GM21576 (cell line): ENCODE results near the gene XAGE5.
"Not testable (repeated sequence)": the region's sequence is repeated elsewhere in the genome, so short reads cannot be mapped to it uniquely, and the experiment has no call there.

ENCODE experiments used
- ATAC-seq: cut with Tn5 transposase; IDR thresholded peaks from one replicate; pipeline ENCODE4 v1.9.1; 2021; ENCODE audit warnings: mild to moderate bottlenecking, moderate library complexity; ENCODE audit not compliant: unreplicated experiment

XAGE5 gene

GRCh38 chrX:52811065-52811625 lies at the start of gene XAGE5:
Gene XAGE5 (plus strand): TSS chrX:52811287. CDS start chrX:52812567, 1,280 bp downstream.
- ATAC-seq, result no peak

GRCh38 chrX:52765983-52766382 lies 45.1 kb upstream of the XAGE5 start:
- not testable (repeated sequence) for ATAC-seq

DNA sequence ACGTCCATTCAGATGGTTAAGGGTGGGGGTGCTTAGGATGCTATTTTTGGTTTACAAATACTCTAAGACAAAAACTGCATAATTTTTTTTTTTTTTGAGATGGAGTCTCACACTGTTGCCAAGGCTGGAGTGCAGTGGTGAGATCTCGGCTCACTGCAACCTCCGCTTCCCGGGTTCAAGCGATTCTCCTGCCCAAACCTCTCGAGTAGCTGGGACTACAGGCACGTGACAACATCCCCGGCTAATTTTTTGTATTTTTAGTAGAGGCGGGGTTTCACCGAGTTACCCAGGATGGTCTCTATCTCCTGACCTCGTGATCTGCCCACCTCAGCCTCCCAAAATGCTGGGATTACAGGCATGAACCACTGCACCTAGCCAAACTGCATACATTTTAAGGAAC lies 37.6 kb upstream of the XAGE5 start:
- ATAC-seq, result not testable (repeated sequence)

DNA sequence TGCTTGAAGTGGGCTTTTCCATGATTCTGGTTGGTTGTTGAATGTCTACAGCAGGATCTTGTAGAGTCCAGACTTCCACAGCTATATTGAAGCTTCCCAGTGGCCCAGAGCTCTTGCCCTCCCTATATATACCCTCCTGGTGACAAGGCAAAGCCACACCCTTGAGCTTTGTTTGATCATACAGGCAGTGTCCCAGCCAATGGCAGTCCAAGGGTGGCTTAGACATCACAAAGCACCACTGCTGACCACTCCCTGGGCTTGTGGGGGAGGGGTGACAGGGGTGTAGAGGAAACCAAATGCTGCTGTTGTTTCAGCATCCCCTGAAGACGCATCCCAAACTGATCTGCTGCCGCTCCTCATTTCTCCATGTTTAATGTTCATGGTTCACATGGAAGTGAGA lies 13.8 kb upstream of the XAGE5 start, which contains the start of gene SPANXN5:
Gene SPANXN5 (minus strand): TSS at position 101 of the 400 bp plus-strand sequence. CDS start 79 bp downstream, at position 22.
- ATAC-seq, result not testable (repeated sequence)

DNA sequence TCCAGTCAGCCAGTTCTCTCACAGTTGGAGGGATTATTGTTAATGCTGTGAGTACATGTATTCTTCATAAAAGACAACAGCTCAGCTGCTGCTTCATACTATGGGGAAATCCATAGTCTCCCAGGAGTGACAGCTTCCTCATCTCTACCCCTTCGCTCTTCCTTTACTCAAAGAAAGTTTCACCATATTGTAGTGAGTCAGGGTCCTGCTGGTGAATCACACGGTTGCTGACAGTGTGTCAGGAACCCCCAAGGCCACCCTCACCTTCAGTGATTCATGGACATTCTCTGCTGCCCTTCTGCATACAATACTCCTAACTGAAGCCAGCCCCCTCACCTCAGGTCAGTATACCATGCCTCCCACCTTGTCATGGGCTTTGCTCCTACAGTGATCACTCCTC lies 6.2 kb upstream of the XAGE5 start:
- not testable (repeated sequence) for ATAC-seq

DNA sequence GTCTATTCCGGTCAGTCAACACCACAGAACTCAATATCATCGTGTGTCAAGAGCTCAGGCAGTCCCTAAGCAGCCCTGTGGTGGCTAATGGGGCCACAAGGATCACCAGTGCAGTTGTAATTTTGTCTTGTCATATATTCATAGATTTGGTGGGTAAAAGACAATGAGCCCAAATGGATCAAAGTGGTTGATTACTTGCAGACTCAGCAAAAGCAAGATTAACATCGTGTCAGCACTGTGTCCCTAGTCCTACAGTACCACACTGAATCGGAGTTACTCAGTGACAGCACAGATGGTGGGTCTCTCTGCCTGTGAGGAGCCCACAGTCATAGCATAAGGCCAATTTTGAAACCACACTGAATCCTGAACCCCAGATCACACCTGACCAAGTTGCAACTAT lies 8.7 kb downstream of the XAGE5 start:
- ATAC-seq, result no peak

DNA sequence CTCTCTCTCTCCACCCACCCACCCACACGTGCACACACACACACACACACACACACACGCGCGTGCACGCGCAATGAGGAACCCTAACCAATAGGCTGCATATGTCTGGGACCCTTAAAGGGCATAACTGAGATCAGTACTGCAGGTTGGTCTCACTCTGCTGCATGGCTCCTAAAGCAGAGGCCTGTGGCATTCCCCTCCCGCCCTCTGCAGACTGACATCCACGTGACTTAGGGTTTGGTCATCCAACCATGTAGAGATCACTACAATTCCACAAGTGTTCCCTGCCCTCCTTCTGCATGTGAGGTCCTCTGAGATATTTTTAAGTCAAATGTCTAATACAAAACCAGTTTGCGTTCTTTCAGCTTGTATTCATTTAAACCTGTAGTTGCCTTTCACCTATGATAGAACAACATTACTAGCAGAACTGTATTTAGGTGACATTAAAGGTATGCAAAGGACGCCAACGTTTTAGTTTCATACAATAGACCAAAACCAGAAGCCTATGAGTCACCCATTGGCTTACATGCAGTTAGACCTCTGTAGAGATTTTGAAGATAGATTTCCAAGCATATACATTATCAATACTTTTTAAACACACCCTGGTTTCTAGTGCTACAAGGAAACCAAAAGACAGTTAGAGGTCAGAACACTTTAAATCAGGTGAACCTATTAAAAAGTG lies 10.1 kb downstream of the XAGE5 start:
- ATAC-seq, result no peak

GRCh38 chrX:52824608-52825007 lies 13.5 kb downstream of the XAGE5 start:
- no peak for ATAC-seq

DNA sequence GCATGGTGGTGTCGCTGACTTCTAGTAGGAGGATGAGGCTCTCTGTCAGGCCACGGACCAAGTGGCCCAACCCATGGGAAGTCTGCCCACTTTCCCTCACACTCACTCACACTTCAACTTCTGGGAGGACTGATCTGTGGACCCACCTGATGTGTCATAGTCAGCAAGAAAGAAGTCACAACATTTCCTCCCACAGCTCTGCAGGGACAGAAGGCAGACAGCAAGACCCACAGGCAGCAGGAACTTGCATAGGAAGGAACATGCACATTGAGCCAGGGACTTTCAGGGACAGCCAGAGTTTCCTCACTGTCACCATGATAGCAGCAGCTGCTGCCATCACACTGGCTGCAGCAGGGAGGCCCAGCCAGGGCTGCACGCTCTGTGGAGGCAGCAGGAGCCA lies 19.5 kb downstream of the XAGE5 start:
- ATAC-seq, result no peak

DNA sequence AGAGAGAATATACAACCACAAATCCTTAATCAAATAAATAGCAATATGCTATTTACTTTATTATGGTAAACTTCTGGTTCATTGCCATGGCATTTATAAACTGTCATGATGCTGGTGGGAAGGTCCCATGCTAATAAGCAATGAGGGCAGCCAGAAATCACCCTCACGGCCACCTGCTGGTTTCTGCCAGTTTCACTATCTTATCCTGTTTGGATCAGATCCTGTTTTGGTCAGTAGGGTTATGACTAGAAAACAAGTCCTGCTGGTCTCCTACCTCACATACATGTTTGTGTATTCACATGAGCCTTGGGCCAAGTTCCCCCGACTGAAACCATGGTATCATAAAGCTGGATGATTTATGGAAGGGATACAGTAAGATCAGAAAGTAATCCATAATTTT lies 28.1 kb downstream of the XAGE5 start:
- ATAC-seq, result no peak

DNA sequence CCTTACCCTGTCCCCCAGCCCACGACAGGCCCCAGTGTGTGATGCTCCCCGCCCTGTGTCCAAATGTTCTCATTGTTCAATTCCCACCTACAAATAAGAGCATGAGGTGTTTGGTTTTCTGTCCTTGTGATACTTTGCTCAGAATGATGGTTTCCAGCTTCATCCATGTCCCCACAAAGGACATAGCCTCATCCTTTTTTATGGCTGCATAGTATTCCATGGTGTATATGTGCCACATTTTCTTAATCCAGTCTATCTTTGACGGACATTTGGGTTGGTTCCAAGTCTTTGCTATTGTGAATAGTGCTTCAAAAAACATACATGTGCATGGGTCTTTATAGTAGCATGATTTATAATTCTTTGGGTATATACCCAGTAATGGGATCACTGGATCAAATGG lies 32.5 kb downstream of the XAGE5 start:
- not testable (repeated sequence) for ATAC-seq

DNA sequence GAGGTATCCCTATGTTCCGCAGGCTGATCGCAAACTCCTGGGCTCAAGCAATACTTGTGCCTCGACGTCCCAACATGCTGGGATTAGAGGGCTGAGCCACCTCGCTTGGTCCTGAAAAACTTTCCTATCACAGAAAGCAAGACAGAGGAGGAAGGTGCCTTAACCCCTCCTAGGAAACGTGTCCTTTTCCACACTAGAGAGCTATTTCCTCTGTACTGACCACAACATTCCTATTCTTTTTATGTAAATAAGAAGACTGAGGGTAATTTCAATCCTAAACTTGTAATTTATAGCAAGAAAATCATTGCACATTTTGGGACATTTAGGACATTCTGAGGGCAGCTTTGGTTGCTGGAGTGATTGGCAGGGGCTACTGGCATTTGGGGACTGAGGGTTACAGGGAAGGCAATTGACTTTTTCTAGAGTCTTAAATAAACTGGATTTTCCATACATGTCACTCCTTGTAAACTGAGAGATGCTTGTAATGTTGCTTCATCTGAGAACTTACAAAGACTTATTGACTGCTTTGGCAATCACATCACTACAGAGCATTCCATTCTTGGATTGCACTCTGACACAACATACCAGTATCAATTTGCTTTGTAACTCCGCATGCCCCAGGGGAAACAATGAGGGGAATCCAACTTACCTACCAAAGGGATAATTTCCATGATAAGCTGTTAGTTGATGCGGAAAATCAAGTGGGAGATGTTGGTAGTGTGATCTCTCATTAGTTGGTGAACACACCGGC lies 41.2 kb downstream of the XAGE5 start:
- no peak for ATAC-seq

DNA sequence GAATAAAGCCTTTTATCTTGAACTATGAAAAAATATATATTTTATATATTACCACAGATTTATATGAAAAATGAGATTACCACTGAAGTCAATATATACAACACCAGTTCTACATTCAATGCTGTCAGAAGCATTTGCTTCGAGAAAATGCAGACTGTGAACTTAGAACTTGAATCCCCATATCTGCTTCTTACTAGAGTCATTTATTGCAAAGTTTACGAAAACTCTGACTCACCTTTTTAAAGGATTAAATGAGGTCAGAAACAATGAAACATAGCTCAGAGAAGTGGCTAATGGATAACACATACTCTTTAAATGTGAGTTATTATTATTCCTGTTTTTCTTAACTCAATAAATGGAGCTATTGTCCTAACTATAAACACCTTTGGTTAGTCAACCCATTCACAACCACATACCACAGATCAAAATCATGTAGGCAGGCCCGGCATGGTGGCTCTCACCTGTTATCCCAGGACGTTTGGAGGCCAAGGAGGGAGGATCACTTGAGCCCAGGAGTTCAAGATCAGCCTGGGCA lies 46.0 kb downstream of the XAGE5 start:
- ATAC-seq, result not testable (repeated sequence)

DNA sequence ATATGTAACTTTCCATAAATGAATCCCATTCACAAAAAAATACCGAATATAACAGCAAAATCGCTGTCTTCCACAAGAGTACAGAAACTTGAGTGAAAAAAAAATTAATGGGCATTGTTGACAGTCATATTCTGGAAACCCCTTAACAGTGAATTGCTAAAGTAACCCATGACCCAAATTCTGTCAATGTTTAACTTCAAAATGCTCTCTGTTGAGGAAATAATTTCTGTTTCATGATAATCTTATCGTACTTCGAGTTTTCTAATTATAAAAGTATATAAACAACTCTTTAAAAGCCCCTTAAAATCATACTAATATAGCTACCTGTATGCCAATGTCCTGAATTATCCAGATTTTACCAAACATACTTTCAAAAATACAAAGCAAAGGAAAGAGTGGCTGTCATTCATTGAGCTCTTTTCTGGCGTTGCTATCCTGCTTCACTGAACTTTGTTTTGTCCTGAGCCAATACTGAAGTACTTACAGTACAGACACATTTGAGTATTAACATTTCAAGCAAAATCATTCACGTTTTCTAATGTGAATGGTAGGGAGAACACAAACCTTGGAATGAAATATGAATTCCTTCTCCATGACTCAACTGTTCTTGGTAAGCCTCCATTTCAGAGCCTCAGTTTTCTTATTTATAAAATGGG lies 54.4 kb downstream of the XAGE5 start:
- no peak for ATAC-seq
